Stimulated activated CD8-positive, alpha-beta memory T cell treated with anti-CD3 and anti-CD28 coated beads, Interleukin-7, amount 100 ng/mL, for 1 hour (primary cell): ENCODE results near the gene STX16.

Experiments used
- DNase-seq, 2 donors: peaks; one replicate each; pipeline ENCODE4 v3.0.0-alpha.2; 2020; ENCODE audit warnings: low read depth in 2 of 2

The STX16 gene

GRCh38 chr20:58697201-58697866 lies 46.3 kb downstream of the STX16 start:
- DNase-seq, result no peak

DNA sequence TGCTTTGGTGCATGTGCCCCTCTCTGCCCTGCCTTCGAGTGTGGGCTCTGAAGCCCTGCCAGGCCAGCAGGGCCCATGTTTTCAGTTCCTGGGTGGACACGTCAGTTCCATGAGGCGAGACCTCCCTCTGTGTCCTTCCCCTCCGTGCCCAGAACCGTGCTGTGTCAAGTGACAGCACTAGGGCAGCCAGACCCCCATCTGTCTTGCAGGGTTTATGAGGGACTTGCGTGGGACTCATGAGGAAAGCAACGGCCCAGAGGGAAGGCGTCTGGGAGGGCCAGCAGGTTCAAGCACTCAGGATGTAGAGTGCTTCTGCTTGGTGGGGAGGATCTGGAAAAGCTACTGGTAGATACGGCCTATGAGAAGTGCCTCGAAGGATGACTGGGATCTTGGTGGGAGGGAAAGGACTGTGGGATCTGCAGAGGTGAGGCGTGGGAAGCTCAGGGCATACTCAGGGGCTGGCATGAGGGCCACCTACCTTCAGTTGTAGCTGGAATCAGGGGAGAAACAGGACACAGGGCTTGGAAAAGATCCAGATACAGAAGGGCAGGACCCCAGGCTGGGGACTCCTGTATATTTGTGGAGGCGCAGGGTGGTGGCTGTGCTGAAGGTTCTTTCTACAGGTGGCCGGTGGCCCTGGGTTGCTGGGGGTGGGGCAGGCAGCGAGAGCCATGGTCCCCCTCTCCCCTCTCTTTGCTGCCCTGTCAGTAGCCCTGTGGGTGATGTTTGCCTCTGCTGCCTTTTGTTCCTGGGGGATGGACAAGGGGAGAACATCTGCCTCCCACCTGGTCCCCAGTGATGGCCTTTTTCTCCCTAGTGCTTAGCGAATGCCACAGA lies 47.0 kb downstream of the STX16 start:
- no peak for DNase-seq

DNA sequence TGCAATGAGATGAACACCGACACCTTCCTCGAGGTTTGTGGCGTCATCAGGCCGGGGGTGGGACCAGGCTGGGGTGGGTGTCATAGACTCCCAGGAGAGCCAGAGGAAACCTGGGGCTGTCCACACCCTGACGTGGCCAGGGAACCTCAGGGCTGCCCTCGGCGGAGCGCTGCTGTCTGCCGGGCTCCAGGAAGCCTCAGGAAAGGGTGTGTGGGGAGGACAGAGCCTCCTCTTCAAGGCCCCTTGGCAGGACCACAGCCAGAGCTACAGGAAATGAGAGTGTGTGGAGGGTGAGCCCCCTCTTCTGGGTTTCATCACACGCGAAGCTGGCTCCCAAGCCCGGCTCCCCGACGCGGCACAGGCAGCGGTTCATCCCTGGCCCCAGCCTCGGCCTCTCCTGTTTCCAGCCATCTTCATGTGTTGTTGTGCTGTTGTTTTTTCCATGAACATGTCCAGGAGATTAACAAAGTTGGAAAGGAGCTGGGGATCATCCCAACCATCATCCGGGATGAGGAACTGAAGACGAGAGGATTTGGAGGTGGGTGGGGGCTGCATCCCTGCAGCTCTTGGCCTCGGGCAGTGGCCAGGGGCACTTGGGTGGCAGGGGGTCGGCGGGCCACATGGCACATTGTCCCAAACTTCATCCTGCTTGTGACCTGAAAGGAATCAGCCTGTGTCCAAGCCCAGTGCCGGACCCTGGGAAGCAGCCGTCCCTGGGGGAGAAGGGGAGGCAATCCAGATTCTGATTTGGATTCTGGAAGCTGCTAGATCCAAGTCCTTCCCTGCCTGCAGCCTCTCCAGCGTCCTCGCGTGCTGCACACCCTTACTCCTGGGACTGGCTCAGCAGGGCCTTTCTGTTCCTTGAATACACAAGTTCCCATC lies 47.9 kb downstream of the STX16 start:
- DNase-seq, result no peak

DNA sequence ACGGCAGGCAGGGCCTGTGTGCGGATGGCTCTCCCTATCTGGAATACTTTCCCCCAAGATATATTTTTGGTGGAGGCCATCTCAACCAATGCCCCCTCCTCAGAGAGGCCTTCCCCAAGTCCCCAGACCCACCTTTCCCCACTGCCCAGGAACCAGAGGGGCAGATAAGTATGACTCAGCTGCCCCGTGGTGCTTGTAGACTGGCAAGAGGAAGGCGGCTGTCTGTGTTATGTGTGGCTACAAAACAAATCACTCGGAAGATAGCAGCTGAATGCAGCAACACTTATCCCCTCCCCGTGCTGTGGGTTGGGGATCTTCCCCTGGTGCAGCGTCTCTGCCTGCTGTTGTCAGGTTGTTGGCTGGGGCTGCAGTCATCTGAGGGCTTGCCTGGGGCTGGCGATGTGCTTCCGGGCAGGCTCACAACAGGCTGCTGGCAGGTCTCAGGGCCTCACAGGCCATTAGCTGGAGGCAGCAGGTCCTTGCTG lies 48.6 kb downstream of the STX16 start:
- DNase-seq, result no peak

GRCh38 chr20:58700121-58700821 lies 49.2 kb downstream of the STX16 start:
- no peak for DNase-seq

GRCh38 chr20:58700823-58701222 lies 49.7 kb downstream of the STX16 start:
- no peak for DNase-seq

- no peak for DNase-seq
These were observed 50.5 kb downstream of the STX16 start for GRCh38 chr20:58701431-58702160.

- no peak for DNase-seq
These were observed 51.1 kb downstream of the STX16 start for GRCh38 chr20:58702161-58702510.

DNA sequence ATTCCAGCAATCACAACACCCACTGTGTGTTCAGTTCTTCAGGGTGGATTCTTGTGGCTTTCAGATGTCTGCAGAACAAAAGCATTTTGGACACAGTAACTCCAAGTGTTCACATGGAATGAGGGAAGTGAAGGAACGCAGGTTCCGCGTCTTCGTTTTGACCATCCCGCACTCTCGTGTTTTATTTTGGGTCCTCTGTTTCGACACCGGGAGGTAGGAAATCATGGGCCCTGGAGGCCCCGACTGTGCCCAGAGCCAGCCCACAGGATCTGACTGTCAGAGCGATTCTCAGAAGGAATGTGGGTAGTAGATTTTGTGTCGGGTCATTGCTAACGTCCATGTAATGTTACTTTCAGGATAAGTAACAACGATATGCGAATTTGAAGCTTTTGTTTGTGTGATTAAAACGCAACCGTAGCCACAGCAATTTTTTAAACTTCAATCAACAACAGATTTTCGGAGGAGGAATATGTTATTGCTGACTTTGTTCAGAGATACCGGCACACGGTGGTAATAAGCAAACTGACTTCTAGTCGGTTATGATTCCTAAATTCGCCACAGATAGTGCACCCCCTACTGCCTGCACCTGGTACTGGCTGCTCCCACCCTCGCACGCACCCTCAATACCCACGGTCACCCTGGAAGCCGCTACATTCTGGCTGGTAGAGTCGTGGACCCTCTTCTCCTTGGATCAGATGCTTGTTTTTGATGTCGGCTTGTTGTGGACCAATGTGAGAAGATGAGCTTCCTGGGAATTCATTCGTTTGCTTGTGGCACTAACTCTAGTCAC lies 52.0 kb downstream of the STX16 start:
- DNase-seq, result no peak

DNA sequence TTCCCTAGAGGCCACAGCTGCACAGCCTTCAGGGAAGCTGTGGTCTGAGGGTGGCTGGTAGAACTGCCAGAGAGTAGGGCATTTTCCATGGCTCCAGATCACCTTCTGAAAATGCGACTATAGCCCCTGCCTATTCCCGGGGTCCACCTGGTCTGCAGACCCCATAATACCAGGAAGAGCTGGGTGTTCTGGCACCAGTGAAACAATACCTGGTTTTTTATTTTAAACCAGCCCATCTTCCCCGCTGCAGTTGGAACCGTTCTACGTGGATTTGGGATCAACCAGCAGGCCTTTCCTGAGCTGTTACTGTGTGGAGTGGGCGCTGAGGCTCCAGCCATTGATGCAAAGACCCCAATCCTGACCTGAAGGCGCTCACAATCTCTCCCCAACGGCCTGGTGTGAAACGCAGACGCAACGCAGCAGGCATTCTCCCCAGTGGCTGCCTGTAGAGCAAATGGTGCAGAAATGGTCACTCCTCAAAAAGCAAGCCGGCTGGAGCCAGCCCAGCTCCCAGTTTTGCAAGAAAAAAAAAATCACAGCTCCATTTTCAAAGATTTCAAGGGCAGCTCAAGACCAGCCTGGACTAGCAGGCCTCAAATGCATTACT lies 52.8 kb downstream of the STX16 start:
- no peak for DNase-seq

GRCh38 chr20:58705208-58705926 lies 54.3 kb downstream of the STX16 start:
- DNase-seq, result no peak

- no peak for DNase-seq
These were observed 55.2 kb downstream of the STX16 start for GRCh38 chr20:58706150-58706892.

DNA sequence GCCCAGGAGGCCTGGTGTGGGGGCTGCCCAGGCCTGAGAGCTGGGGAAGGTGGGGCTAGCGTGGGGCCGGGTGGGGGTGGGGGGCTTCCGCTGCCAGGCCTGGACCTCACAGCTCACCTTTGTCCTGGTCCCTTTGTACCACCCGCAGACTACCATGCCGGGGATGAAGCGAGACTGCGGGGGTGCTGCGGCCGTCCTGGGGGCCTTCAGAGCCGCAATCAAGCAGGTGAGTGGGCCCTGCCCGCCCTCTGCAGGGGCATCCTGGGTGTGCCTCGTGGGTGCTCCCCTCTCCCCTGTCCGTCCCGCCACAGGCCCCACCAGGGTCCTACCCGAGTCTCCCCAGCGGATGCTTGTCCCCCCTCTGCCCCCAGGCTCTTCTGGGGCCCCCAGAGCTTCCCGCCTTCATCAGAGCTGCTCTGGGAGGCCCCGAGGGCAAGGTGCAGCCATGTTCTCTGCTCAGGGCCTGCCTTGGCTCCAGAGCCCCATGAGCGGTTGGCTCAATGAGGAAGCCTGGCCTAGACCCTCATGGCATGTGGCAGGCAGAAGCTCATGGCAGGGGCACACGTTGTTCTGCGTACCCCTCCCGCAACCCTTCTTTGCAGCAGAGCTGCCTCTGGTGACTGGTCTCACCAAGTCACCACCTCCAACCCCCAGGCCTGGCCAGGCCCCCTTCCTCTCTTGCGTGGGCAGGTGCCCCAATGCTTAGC lies 56.0 kb downstream of the STX16 start:
- DNase-seq, result no peak

DNA sequence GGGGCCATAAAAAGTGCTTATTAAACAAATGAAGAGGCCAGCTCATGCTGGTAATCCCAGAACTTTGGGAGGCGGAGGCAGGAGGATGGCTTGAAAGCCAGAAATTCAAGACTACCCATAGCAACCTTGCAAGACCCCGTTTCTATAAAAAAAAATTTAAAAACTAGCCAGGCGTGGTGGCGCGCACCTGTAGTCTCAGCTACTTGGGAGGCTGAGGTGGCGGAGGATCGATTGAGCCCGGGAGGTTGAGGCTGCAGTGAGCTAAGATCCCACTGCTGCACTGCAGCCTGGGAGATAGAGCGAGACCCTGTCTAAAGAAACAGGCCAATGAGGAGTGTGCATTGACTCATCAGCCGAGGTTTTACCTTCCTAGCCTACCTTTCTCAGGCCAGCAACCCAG lies 56.7 kb downstream of the STX16 start:
- DNase-seq, result no peak

DNA sequence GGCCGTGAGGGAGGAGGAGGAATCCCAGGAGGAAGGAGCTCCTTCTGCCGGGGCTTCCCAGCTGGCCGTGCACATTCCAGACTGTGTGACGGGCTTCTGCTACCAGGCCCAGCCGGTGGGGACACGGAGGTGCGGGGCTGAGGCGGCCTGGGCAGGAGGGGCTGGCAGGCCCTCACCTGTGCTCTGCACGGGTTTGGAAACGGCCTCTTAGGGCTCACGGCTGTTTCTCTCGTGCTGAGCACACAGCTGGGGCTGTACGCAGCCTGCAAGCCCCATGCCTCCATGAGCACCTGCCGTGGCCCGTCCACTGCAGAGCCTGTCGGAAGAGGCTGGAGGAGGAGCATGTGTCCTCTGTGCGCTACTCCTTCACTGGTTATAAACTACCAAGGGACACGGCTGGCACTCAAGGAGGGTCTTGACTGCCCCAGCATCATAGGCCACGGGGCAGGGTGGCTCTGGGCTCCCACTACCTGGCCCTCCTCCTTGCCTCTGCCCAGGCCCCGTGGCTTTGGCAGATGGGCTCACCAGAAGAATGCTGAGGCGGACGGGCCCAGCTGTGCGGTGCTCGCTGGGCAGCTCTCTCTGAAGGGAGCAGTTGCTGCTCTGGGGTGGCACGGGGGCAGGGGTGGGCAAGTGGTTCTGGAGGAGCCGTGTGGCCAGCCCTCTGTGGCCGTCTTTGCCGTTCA lies 57.3 kb downstream of the STX16 start:
- DNase-seq, result no peak

- DNase-seq, result no peak
These were observed 58.1 kb downstream of the STX16 start for GRCh38 chr20:58709013-58709702.

DNA sequence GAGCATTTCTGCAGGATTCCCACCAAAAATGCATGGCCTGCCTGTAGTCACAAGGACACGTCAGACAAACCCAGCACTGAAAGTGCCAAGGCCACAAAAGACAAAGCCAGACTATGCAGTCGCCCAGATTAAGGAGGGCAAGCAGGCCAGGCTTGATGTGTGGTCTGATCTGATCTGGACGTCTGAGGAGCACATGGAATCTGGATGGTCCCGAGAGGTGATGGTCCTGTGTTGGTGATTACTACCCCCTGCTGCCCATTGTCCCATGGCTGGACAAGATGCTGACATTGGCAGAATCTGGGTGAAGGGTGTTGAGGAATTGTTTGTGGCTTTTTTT lies 58.6 kb downstream of the STX16 start:
- no peak for DNase-seq
